Measurements from ENCODE around the gene CPXM1. TPM values are rescaled to one million over a fixed set of nuclear protein-coding genes. Genes with fewer than 3 reads are reported as not detected.

CPXM1 gene
- total and polyA plus RNA-seq, 2 experiments from 2014 or later, result 0.08 TPM; not detected in 1

- H3F3A ChIP-seq (ENCODE audit: insufficient read depth), result no peaks in the 10 kb centered on the region
- H3K79me2 ChIP-seq (ENCODE audit: insufficient read depth), result no peaks in the 10 kb centered on the region
- no peaks in the 10 kb centered on the region for H3K9me2 ChIP-seq (ENCODE audit: insufficient read depth)
- no peak for DNase-seq
- H3K4me3 ChIP-seq, result no peak overlapping the region
- 15 to 16% methylated on average over 13 of the region's 13 CpGs for WGBS, 2 experiments (ENCODE audit: low coverage in 1 of 2, low lambda C conversion rate in 2 of 2, missing lambda C conversion rate in 2 of 2)
- H3K4me1 ChIP-seq (ENCODE audit: insufficient read depth), result no peaks in the 10 kb centered on the region
- no peaks in the 10 kb centered on the region for H3K36me3 ChIP-seq (ENCODE audit: low read depth)
- no peak for TF ChIP-seq EZH2phosphoT487 (IDR thresholded peaks at IDR 0.05; ENCODE audit: insufficient read depth, low read depth)
- TF ChIP-seq EZH2 (IDR thresholded peaks at IDR 0.05; ENCODE audit: insufficient read depth, poor library complexity, severe bottlenecking), result peak; percentile 77
- no peak overlapping the region for H3K9ac ChIP-seq
- no peak overlapping the region for H3K27ac ChIP-seq
- no peaks in the 10 kb centered on the region for H3K9me3 ChIP-seq (ENCODE audit: low read depth)
- H3K27me3 ChIP-seq (replicated peaks; ENCODE audit: insufficient read depth), result peaks cover 68% of the 10 kb centered on the region
- no peaks in the 10 kb centered on the region for H4K20me1 ChIP-seq (ENCODE audit: insufficient read depth)
- in situ Hi-C loops (cut with MboI), result no loop called here
- no peak overlapping the region for H2AFZ ChIP-seq
- H3K4me2 ChIP-seq (ENCODE audit: unreplicated experiment), result no peak overlapping the region
Measured at GRCh38 chr20:2801286-2801728, 880 bp upstream of the CPXM1 start.

GRCh38 chr20:2799688-2800520, 523 bp downstream of the CPXM1 start:
- in situ Hi-C loops (cut with MboI), result no loop called here
- Histone ChIP-seq H3K79me2 (ENCODE audit: insufficient read depth) (no peaks in the 10 kb centered on the region), H3K9me2 (ENCODE audit: insufficient read depth) (no peaks in the 10 kb centered on the region), H3K27ac (no peak overlapping the region), H2AFZ (no peak overlapping the region), H4K20me1 (ENCODE audit: insufficient read depth) (no peaks in the 10 kb centered on the region), H3F3A (ENCODE audit: insufficient read depth) (no peaks in the 10 kb centered on the region), H3K9ac (no peak overlapping the region), H3K4me3 (peak overlapping the region; percentile 35; the same call in 1 of the 2 replicates), H3K36me3 (ENCODE audit: low read depth) (no peaks in the 10 kb centered on the region), H3K27me3 (replicated peaks; ENCODE audit: insufficient read depth) (peaks cover 54% of the 10 kb centered on the region), H3K4me1 (ENCODE audit: insufficient read depth) (no peaks in the 10 kb centered on the region), H3K9me3 (ENCODE audit: low read depth) (no peaks in the 10 kb centered on the region), H3K4me2 (ENCODE audit: unreplicated experiment) (peak overlapping the region; percentile 39)
- no peak for TF ChIP-seq EZH2phosphoT487 (IDR thresholded peaks at IDR 0.05; ENCODE audit: insufficient read depth, low read depth)
- peak; percentile 76 for TF ChIP-seq EZH2 (IDR thresholded peaks at IDR 0.05; ENCODE audit: insufficient read depth, poor library complexity, severe bottlenecking)
- peak; percentile 55 for DNase-seq
- 3 to 4% methylated on average over 39 to 61 of the region's 61 CpGs for WGBS, 2 experiments (ENCODE audit: low coverage in 1 of 2, low lambda C conversion rate in 2 of 2, missing lambda C conversion rate in 2 of 2)

GRCh38 chr20:2799271-2799670, 1.2 kb downstream of the CPXM1 start:
- Histone ChIP-seq H3K9me2 (ENCODE audit: insufficient read depth) (no peaks in the 10 kb centered on the region), H3K4me3 (no peak overlapping the region), H3K27ac (no peak overlapping the region), H3K9ac (no peak overlapping the region), H3F3A (ENCODE audit: insufficient read depth) (no peaks in the 10 kb centered on the region), H3K36me3 (ENCODE audit: low read depth) (no peaks in the 10 kb centered on the region), H3K9me3 (ENCODE audit: low read depth) (no peaks in the 10 kb centered on the region), H3K4me1 (ENCODE audit: insufficient read depth) (no peaks in the 10 kb centered on the region), H2AFZ (no peak overlapping the region), H4K20me1 (ENCODE audit: insufficient read depth) (no peaks in the 10 kb centered on the region), H3K4me2 (ENCODE audit: unreplicated experiment) (no peak overlapping the region), H3K79me2 (ENCODE audit: insufficient read depth) (no peaks in the 10 kb centered on the region), H3K27me3 (replicated peaks; ENCODE audit: insufficient read depth) (peaks cover 51% of the 10 kb centered on the region)
- in situ Hi-C loops (cut with MboI), result no loop called here
- no peak for TF ChIP-seq EZH2 (IDR thresholded peaks at IDR 0.05; ENCODE audit: insufficient read depth, poor library complexity, severe bottlenecking)
- TF ChIP-seq EZH2phosphoT487 (IDR thresholded peaks at IDR 0.05; ENCODE audit: insufficient read depth, low read depth), result no peak
- WGBS, 2 experiments (ENCODE audit: low coverage in 1 of 2, low lambda C conversion rate in 2 of 2, missing lambda C conversion rate in 2 of 2), result 62 to 63% methylated on average over 7 to 9 of the region's 9 CpGs
- no peak for DNase-seq

GRCh38 chr20:2798814-2799213, 1.6 kb downstream of the CPXM1 start:
- no peak for TF ChIP-seq EZH2phosphoT487 (IDR thresholded peaks at IDR 0.05; ENCODE audit: insufficient read depth, low read depth)
- TF ChIP-seq EZH2 (IDR thresholded peaks at IDR 0.05; ENCODE audit: insufficient read depth, poor library complexity, severe bottlenecking), result no peak
- H3K4me1 ChIP-seq (ENCODE audit: insufficient read depth), result no peaks in the 10 kb centered on the region
- no peak overlapping the region for H3K27ac ChIP-seq
- 86 to 93% methylated on average over 6 of the region's 6 CpGs for WGBS, 2 experiments (ENCODE audit: low coverage in 1 of 2, low lambda C conversion rate in 2 of 2, missing lambda C conversion rate in 2 of 2)
- no peak overlapping the region for H3K4me2 ChIP-seq (ENCODE audit: unreplicated experiment)
- no peak overlapping the region for H2AFZ ChIP-seq
- no peaks in the 10 kb centered on the region for H3K79me2 ChIP-seq (ENCODE audit: insufficient read depth)
- no peak overlapping the region for H3K9ac ChIP-seq
- DNase-seq, result peak; percentile 36
- in situ Hi-C loops (cut with MboI), result no loop called here
- H3K36me3 ChIP-seq (ENCODE audit: low read depth), result no peaks in the 10 kb centered on the region
- no peaks in the 10 kb centered on the region for H3K9me3 ChIP-seq (ENCODE audit: low read depth)
- no peaks in the 10 kb centered on the region for H4K20me1 ChIP-seq (ENCODE audit: insufficient read depth)
- peaks cover 46% of the 10 kb centered on the region for H3K27me3 ChIP-seq (replicated peaks; ENCODE audit: insufficient read depth)
- H3F3A ChIP-seq (ENCODE audit: insufficient read depth), result no peaks in the 10 kb centered on the region
- no peak overlapping the region for H3K4me3 ChIP-seq
- H3K9me2 ChIP-seq (ENCODE audit: insufficient read depth), result no peaks in the 10 kb centered on the region
